SIG-M5 (cell line): ENCODE data around the gene EMD.

Experiments used
- DNase-seq: peaks from one replicate; lab custom pipeline; 2025; lab: John Stamatoyannopoulos, UW

The EMD gene

DNA sequence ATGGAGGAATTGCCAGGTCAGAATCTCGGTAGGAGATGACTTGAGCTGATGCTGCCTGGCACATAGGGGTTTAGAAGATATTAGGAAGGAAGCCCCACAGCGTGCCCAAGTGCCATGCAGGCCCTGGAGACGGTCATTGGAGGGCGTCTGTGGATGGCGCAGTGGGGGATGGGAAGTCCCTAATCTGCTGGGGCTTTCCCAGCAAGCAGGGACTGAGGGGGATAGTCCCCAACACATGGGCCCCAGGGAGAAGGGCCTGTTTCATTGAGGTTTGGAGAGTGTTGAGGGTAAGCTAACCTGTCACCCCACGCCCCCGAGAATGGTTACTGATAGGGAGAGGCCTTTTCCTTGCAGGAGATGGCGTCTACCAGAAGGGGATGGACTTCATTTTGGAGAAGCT lies 40.1 kb downstream of the EMD start:
- no peak for DNase-seq

DNA sequence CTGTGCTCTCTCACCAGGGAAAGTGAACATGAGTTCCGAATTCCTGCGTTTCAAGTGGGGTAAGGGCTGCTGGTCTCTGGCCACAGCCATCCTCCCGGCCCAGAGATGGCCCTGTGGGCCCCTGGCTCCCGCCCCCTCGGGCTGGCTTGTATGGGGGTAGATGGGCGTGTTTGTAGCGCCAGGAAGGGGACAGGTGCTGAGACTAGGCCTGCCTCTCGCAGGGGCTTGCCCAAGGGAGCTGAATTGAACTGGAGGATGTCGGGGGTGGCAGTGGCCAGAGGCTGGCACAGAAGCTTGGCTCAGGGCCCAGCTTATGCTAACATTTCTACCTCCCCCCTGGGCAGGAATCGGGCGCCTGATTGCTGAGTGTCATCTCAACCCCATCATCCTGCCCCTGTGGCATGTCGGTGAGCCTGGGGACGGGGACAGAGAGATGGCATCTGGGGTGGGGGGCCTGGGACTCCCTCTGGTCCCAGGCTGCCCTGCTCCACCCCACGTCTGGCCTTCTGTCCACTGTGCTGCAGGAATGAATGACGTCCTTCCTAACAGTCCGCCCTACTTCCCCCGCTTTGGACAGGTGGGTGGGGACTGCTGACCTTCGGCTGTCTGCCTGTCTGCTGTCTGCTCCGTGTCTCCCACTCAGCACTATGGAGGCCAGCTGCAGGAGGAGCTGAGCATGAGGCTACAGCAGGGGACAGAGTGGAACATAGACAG lies 40.8 kb downstream of the EMD start:
- no peak for DNase-seq

DNA sequence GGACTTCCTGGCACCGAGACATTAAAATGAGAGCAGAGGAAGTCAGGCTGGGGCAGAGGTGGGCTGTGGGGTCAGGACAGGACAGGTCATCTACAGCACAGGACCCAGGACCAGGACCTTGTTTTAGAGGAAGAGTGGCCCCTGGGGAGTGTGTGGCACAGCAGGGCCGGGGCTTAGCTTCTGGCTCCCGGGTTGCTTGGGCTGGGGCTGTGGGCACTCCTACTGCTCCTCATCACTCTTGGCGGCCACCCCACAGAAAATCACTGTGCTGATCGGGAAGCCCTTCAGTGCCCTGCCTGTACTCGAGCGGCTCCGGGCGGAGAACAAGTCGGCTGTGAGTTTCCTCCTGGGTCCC lies 41.3 kb downstream of the EMD start:
- DNase-seq: no peak

DNA sequence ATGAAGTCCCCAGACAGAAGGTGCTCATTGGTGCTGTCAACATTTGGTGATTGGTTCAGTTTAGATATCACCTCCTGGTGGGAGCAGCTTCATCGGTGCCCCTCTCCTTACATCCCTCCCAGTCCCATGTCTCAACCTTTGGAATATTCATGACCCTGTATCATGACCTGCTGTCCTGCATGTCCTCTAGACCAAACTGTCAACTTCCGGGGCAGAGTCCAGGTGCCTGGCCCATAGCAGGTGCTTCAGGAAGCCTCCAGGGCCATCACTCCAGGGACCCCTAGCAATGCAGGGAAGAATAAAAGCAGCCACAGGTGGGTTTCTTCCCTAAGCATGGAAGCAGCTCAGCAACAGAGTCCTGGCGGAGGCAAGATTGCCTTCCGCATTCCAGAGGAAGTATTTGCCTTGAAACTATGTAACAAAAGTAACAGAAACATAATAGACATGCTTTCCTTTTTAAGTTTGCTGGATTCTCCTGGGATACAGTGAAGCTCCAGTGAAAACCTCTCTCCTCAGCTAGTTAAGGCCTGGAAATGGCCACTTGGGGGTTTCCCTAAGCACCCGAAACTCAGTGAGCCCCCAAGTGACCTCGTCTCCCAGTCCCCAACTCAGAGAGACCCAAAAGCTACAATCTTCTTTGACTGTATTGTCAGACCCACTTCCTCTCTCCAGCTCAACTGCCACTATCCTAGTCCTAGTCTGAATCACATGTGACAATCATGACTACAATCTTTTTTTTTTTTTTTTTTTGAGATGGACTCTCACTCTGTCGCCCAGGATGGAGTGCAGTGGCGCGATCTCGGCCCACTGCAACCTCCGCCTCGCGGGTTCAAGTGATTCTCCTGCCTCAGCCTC lies 48.0 kb downstream of the EMD start:
- DNase-seq: peak; percentile 1

DNA sequence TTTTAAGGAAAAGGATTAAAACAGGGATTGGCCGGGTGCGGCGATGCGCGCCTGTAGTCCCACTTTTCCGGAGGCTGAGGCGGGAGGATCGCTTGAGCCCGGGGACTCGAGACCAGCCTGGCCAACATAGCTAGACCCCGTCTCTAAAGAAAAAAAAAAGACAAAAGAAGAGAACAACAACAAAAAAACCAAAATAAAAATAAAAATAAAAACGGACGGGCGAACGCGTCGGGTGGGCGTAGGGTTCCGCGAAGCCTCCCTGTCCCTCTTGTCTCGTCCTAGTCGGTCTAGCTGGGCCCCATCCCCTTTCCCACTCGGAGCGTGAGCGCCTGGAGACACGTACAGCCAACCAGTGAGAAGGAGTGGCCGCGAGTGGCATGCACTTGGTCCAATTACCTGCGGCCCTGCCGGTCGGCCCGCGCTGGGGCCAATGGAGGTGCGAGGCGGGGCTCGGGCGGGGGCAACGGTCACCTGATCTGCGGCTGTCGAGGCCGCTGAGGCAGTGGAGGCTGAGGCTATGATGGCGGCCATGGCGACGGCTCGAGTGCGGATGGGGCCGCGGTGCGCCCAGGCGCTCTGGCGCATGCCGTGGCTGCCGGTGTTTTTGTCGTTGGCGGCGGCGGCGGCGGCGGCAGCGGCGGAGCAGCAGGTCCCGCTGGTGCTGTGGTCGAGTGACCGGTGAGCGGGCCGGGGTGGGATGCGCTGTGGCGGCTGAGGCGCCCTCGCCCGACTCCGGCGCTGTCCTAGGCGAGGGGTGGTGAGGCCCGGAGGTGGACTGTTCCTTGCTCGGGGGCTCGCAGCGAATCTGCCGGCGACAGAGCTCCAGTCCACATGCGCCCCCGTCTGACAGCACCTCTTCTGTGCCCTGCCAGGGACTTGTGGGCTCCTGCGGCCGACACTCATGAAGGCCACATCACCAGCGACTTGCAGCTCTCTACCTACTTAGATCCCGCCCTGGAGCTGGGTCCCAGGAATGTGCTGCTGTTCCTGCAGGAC lies 49.4 kb downstream of the EMD start, which contains the start of gene ATP6AP1:
ATP6AP1 (plus strand) TSS at position 502 of the 996 bp plus-strand sequence; CDS start at position 518, 16 bp downstream.
- peak; percentile 55 for DNase-seq

DNA sequence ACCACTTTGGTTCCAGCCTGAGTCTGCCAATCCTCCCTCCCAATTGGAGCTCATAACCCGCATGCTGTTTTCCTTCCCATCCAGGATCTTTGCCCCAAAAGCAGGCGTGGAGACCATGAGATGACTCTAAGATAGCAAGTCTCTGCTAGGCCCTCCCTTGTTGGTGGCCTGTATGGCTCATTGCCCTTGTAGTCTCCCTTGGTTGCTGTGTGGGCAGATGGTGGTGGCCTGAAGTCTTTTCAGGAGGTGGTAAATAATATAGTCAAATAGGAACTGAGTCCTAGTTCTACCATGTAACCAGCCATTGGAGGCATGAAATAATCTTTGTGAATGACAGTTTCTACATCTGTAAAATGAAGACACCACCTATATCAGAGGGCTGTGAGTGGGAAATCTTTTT lies 50.6 kb downstream of the EMD start:
- no peak for DNase-seq

DNA sequence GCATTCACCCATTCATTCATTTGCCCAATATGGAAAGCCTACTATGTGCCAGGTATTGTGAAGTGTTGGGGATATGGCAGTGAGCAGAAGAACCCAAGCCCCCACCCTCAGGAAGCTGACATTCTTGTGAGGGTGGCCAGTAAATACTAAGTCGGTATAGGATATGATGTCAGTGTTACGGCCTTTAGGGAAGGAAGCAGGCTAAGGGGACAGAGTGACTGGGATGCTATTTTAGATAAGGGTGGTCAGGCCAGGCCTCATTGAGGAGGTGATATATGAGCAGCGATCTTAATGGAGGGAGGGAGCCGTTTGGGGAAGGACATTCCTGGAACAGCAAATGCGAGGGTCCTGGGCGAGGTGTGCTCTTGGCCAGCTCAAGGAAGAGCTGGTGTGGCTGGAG lies 51.4 kb downstream of the EMD start:
- no peak for DNase-seq

DNA sequence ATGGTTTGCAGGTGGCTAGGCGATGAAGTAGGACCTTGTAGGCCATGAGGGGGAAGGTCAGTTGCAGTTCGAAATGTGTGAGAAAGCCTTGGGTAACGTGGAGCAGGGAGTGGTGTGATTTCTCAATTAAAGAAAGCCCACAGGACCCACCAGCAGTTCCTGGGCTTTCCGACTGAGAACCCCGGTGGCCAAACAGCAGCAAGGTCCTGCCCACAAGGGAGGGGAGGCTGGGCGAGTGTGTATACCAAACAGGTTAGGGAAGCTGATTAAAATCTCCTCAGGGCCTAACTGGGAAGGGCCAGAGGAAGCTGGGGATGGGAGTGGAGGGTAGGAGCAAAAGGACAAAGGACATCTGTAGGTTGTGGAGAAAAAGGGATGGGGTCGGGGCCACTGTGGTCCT lies 51.8 kb downstream of the EMD start:
- DNase-seq: no peak
